ENCODE results near the gene PRLR.
"Not testable (repeated sequence)": the region's sequence is repeated elsewhere in the genome, so short reads cannot be mapped to it uniquely, and the experiment has no call there.

The PRLR gene

DNA sequence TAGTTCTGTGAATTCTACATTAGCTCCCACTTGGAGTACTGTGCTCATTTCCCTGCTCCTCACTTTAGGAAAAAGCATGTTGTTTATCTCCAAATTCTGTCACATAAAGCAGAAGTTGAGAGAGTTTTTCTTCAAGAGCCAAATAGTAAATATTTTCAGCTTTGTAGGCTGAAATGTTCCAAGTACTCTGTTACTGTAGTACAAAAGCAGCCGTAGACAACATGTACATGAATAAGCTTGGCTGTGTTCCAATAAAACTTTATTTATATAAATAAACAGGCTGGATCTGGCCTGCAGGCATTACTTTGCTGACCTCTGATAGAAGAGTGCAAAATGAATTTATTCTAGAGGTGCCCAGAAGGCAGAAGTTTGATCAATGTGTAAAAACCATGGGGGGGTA, 109.6 kb downstream of the PRLR start:
- no peak for DNase-seq

DNA sequence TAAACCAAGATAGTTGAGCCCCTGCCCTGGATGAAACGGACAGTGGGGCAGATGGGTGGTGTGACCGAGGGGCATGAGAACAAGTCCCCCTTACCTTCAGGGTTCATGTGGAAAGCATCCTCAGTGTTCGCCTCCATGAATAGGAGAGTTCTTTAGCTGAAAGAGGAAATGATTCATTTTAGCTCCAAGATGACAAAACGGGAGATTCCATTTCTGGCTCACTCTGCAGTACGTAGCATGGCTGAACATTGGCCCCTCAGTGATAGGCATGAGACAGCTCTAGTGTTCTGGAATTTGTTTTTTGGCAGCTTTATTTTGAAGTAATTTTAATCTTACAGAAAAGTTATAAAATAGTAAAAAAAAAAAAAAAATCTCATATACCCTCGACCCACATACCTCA, 112.3 kb downstream of the PRLR start:
- no peak for DNase-seq

DNA sequence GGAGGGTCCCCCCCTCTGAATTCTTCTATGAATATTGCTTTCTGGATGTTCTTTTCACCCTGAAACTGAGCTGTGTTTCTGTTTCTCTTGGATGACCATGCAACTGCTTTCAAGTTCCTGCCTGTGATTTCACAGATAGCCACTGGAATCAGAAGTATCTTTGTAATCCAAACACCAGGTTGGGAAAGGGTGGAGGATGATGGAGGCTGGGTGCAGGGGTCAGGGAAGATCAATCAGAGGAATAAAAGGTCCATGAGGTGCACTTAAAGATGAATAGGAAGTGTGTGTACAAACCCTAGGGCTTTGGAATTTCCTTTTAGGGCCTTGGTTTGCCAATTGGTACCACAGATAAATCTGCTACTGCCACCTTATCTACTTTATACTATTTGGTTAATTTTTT, 114.4 kb downstream of the PRLR start:
- no peak for DNase-seq

DNA sequence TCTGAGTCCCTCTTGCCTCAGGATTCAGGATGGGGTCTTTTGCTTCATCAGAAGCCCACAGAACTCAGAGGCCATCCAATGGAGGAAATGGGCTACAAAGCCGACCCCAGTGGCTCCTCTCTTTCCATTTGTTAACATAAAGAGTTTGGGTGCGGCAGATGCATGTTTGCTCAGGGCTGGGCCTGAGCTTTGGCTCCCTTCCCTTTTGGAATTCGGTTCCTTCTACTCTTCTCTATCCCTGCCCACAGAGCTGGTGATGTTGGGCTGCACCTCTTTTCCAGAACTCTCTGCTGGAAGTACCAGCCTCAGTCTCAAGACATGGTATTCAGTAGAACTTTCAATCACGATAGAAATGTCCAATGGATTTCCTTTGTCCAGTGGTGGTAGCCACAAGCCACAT, 115.6 kb downstream of the PRLR start:
- DNase-seq: no peak

DNA sequence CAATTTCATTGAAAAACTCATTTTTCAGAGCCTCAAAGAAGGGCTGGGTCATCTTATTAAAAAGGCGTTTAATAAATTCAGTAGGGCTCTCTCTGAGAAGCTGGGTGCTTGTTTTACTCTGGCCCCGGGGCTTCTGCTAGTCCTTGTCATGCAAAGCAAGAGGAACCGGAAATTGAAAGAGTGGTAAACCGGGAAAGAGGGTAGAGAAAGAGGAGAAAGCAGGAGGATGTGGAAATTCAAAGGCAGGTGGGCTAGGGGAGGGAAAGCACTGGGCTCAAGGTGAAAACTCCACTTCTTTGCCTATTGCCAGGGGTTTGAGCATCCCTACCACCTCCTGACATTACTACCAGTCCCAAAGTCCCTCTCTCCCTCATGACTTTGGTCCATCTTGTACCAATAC, 118.0 kb downstream of the PRLR start:
- DNase-seq: no peak

DNA sequence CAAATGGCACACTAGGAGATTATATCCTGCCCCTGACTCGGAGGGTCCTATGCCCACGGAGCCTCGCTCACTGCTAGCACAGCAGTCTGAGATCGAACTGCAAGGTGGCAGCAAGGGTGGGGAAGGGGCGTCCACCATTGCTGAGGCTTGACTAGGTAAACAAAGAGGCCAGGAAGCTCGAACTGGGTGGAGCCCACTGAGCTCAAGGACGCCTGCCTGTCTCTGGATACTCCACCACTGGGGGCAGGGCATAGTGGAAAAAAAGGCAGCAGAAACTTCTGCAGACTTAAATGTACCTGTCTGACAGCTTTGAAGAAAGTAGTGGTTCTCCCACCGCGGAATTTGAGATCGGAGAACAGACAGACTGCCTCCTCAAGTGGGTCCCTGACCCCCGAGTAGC, 125.7 kb downstream of the PRLR start:
- DNase-seq: peak; percentile 69

DNA sequence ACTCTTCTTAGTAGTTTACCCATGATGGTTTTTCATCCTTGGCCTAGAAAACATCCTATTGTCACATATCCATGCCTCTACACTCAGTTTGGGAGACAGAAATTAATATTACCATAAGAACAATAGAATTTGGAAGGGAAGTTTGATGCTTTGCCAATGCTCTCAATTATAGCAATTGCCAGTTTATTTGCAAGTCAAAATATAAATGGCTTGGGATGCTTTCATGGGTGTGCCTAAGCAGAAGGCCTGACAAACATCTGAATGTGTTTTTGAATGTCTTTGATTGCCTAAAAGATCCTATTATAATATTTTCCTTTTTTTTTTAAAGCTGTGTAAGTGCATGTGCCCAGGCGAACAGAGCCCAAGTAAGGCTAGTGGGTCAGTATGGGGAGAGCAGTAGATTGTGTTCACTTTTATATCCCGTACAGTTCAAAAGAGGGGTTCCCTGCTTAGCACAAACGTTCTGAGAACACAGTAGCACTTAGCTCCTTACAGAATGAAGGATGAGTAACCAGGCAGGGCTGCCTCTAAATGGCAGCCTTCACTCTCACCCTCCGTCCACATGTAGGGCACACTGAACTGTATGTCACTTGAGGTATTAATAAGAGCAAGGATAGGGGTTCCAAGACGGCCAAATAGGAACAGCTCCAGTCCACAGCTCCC, 126.5 kb downstream of the PRLR start:
- no peak for DNase-seq

DNA sequence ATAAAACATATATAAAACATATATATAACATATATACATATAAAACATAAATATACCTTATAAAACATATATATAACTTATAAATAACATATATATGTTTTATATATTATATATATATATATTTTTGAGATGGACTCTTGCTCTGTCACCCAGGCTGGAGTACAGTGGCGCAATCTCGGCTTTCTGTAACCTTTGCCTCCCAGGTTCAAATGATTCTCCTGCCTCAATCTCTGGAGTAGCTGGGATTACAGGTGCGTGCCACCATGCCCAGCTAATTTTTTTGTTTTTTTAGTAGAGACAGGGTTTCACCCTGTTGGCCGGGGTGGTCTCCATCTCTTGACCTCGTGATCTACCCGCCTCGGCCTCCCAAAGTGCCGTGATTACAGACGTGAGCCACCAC, 128.6 kb downstream of the PRLR start:
- not testable (repeated sequence) for DNase-seq

DNA sequence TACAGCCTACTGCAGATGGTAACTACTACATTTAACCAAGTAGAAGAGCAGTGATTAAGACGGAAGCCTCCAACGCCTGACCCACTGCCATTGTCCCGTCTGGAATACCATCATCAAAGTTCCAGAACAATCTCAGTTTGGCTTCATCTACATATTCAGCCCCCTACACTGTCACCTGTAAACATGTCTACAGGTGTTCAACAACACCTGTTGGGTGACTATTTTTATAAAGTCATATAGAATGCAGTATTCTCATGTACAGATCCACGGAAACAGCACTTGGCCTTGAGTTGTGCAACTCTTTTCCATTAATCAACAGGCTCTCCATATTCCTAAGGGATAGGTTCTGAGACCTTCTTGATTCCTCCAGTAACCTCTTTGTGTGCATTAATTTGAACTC, 129.3 kb downstream of the PRLR start:
- DNase-seq: no peak

DNA sequence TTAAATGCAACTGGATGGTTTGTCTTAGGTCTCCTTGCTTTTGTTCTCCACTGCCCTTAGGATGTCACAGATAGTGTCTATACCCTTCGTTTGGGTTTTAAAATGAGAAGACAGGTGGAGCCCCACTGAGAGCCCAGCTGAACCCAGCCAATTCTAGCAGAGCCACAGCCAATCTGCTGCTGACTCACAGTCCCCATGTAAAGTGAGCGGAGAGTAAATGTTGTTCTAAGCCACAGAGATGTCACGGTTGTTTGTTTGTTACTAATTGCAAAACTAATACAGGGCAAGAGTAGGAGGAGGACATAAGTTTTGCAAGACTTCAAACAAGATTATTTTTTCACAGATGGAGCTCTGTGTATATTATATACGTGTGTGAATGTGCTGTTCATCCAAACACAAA, 132.1 kb downstream of the PRLR start:
- DNase-seq: no peak

DNA sequence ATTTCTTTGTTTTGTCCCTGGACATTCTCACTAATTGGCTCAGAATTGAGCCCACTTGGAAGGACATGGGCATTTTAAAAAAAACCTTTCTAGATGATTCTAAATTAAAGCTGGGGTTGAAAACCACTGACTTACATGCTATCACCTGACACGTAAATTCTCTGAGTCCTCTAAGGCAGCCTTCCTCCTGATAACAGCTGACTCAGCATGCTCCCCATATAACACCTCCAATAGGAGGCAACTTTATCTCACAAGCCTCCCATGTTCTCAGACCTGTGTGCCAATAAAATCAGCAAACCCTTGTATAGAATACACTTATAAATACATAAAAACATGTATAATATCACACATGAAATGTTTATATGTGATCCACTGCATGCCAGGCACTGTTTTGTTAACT, 133.4 kb downstream of the PRLR start:
- DNase-seq: no peak

DNA sequence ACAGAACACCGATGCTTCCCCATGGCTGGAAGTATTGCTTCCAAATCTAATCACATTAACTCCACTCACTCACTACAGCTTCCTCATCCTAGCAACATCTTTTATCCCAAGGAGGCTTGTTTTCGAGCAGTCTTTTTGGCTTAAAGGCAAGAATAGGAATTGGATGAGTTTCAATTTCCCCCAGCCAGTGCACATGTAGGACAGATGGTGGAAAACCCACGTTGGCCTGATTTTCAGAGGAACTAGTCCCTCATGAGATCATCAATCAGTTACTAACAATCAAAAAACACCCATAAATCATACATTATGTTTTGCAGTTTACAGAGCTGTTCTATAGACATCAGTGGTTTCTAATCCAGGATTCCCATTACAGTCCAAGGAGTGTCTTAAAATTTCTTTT, 134.1 kb downstream of the PRLR start:
- DNase-seq: peak; percentile 8

DNA sequence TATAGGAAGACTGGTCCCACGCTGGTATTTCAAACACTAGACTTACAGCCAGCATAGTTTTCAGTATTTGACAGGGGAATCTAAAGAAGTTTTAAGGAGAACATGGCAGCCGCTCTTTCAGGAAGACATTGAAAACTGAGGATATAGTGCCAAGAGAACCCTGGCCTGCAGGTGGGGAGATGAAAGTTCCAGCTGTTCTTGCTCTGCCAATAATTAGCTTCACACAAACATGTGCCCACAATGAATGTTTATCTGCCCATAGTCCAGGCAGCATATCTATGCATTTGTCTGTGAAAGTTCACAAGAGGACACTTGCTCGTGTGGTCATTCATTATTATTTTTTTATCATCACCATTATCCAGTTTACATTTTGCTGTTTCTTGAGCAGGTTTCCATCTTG, 134.9 kb downstream of the PRLR start:
- DNase-seq: no peak

DNA sequence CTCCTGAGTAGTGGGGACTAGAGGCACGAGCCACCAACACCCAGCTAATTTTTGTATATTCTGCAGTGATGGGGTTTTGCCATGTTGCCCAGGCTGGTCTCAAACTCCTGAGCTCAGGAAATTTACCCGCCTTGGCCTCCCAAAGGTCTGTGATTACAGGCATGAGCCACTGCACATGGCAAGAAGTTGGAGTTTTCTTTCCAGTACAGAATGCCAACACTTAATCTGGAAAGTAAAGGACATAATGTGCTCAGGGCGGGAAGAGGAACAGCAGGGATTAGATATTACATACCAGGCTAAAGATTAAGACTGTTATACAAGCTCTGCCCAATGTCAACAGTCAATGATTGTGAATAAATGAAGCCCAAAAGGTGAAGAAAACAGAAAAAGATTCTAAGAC, 135.3 kb downstream of the PRLR start:
- no peak for DNase-seq

DNA sequence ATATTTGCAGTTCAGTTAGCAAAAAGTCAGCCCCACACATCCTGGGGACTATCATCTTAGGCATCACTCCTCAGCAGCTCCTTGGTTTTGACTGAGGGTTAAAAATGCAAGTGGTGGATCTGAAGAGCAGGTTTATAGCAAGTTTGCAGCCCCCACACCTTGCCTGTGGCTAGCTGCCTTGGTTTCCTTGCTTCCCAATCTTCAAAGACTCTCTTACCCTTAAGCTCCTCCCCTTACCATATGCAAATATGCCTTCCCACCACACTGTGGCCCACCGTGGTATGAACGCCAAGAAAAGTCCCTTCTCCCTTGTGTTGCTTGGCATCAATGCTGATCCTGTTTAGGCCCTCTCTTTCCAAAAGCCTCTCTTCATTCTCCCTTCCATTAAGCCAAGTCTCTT, 137.6 kb downstream of the PRLR start:
- no peak for DNase-seq

DNA sequence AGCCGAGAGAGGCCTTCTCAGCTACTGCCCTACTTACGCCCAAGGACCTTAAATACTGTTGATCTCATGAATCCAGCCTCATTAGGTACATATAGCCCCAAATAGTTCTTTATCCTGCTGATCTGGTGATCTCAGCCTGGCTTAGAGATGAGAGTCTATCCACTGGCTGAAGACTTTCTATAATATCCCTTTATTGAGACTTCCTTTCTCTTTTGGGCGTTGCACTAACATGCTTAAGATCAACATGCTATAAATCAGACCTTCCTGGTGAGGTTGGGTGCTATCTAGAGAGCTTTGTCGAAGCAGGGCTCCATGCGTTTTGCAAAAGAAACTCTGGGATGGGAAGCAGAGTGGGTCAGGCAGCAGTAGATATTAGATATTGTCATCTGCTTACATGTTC, 138.6 kb downstream of the PRLR start:
- no peak for DNase-seq

DNA sequence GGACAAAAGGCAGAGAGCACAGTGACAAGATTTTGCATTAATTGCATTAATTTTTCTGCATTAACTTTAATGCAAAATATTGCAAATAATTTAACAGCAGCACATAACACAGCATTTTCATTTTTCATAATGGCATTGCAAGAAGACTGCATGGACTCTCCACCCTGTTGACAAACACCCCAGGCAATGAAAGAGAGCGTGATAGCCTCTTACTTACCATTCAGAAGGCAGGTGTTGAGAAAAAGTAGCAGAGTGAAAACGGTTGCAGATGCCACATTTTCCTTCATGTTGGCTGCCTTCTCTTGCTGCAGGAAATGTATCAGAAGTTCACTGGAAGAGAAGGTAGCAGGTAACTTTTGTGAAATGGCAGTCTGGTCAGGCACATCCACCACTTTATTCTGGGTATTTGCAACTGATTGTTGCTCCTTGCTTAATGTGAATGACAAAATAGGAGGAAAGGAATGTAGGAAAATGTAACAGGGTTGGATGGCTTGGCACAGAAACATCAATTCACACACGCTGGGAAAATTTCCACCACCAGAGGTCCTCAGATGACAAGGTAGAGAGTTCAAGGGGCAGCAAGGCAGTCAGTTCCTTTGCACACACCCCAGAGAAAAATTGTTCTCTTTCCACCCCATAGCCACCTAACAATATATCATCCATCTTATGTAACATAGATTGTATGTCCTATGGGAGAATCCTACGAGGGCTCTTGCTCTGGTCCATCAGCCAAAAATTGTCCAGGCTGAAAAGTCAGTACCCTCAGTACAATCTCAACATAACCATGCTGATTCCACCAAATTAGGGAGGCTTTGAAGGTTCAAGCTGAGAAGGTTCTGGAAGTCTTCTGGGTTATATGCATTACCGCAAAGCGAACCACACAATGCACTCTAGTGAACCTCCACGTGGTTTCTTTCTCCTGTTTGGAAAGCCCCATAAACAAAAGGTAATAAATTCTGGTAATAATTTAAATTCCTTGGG, 140.7 kb downstream of the PRLR start:
- peak; percentile 77 for DNase-seq

DNA sequence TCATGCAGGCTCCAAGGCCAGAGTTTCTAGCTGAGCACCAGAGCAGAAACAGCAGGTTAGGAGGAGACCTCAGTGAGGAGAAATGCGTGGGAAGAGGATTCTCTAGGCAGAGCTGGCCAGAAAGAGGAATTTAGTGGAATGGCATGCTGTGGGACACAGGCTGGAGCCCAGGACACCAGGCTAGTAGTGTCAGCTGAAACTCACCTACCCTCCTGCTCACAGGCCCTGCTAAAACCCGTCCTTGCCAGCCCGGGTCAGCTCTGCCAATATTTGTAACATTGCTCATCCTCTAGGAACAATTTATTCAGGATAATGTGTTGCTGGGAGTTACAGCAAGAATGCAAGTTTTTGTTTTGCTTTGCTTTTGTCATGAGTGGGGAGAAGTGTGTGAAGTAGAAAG, 142.3 kb downstream of the PRLR start:
- DNase-seq: no peak

DNA sequence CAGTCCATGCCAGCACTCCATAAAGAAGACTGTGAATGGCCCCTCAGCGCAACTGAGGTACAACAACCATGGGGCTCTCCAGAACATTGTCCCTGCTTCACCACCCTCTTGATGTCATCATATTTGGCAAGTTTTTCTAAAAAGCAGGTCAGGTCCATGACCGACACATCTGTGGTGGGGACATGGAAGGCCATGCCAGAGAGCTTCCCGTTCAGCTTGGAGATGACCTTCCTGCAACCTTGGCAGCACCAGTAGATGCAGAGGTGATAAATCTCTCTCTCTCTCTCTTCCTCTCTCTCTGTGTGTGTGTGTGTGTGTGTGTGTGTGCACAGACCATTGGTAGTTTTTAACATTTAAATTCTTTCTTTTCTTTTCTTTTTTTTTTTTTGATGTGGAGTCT, 147.1 kb downstream of the PRLR start:
- no peak for DNase-seq

DNA sequence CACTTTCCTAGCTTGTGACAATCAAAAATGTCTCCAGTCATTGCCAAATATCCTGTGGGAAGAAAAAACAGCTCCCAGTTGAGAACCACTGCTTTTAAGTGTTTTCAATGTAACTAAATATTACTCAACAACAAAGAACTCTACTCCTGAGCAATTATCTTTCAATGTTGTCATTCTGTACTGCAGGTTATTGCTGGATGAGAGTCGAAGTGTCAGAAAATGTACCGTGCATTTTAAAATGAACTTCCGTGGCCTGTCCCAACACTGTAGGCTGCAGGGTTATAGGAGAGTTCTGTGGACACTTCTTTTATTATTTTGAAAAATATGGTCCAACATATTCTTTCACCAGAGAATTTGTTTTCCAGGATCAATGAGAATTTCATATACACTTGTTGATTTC, 147.8 kb downstream of the PRLR start:
- DNase-seq: no peak

DNA sequence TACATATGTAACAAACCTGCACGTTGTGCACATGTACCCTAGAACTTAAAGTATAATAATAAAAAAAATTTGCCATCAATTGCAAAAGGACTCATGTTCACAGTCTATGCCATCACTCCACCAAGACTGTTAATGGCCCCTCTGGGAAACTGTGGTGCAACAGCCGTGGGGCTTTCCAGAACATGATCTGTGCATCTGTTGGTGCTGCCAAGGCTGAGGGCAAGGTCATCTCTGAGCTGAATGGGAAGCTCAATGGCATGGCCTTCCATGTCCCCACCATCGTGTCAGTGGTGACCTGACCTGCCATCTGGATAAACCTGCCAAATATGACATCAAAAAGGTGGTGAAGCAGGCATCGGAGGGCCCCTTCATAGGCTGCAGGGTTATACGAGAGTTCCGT, 149.2 kb downstream of the PRLR start:
- no peak for DNase-seq

DNA sequence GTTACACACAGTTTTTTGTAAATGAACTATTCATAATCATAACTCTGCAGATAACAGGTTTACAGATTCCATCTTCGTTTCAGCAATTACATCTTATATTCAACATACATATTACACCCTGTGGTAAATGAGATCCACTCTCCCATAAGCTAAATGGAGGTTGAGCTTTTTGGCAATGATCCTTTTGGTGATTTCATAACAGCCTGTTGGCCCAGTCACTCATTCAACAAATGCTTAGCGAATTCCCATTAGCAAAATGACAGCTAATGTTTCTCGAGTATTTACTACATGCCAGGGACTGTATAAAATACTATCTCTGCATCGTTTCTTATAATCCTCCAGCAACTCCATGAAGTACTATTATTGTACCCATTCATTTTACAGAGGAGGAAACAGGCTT, 157.1 kb downstream of the PRLR start:
- no peak for DNase-seq

DNA sequence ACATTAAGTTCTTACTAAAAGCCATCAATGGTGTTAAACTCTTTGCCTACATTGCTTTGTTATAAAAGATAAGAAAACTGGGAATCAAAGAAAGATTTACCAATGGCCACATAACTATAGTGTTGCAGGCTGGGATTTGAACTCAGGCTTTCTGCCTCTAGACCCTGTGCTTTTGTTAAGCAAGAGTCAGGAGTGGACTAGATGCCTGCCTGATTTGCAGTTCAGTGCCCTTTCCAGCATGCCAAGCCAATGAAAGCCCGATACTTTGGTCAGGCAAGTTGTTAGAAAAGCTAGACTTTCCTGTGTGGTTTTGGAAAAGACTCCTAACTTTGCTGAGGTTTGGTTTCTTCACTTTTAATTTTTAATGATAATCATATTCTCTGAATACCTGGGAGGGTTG, 161.1 kb downstream of the PRLR start:
- no peak for DNase-seq

DNA sequence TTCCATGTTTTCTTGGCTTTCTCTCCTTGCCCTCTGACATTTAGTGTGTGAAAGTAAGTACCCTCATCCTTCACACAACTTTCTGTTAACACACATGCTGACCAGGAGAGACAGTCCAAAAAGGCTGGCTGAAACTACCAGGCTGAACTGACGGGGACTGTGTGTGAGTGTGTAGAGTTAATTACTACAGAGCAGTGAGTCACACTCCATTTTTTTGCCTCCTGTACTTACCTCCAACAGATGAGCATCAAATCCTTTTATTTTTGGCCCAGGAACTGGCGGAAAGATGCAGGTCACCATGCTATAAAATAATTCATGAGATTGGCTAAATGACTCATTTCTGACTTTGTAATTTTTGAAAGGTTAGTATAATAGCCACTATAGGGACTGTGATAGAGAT, 162.3 kb downstream of the PRLR start:
- DNase-seq: no peak

Measured in islet precursor cell (in vitro differentiated cells).